Activated CD8-positive, alpha-beta T cell treated with anti-CD3 and anti-CD28 coated beads for 36 hours (primary cell): ENCODE results near the gene CCDC47. TPM values are rescaled to one million over a fixed set of nuclear protein-coding genes. Genes with fewer than 3 reads are reported as not detected.

Experiments used
- ATAC-seq: fragments of 200-7000 bp; cut with Tn5 transposase; one replicate; pipeline ENCODE4 v1.10.0; 2021; ENCODE audit warnings: mild to moderate bottlenecking, moderate library complexity
- CTCF ChIA-PET: fragments of 350-600 bp; sonication (Branson Sonifier 250); formaldehyde crosslinking; loops from one replicate; lab custom pipeline; 2021; ENCODE audit warnings: antibody characterized with exemption; lab: Charles Lee
- POLR2A ChIA-PET: fragments of 350-600 bp; sonication (Branson Sonifier 250); formaldehyde crosslinking; loops from one replicate; lab custom pipeline; 2021; ENCODE audit warnings: antibody characterized with exemption; lab: Charles Lee
- DNase-seq: peaks from one replicate; pipeline ENCODE4 v3.0.0-alpha.2; 2020
- H3K27ac Mint-ChIP-seq: one replicate; pipeline ENCODE4 v1.8.0; 2021; ENCODE audit warnings: mild to moderate bottlenecking, mixed read lengths
- H3K27me3 Mint-ChIP-seq: one replicate; pipeline ENCODE4 v1.8.0; 2021; ENCODE audit warnings: mixed read lengths
- H3K36me3 Mint-ChIP-seq: one replicate; pipeline ENCODE4 v1.8.0; 2021; ENCODE audit warnings: low read depth, mixed read lengths
- H3K4me1 Mint-ChIP-seq: one replicate; pipeline ENCODE4 v1.8.0; 2021; ENCODE audit warnings: low read depth, mixed read lengths
- H3K4me3 Mint-ChIP-seq: one replicate; pipeline ENCODE4 v1.8.0; 2021; ENCODE audit warnings: mild to moderate bottlenecking, moderate library complexity, mixed read lengths
- H3K9me3 Mint-ChIP-seq: one replicate; pipeline ENCODE4 v1.8.0; 2021; ENCODE audit warnings: mixed read lengths
- CTCF ChIP-seq: fragments of 200-600 bp; IDR thresholded peaks from one replicate; pipeline ENCODE4 v1.8.0; 2022; ENCODE audit warnings: antibody characterized with exemption, mild to moderate bottlenecking
- intact Hi-C: fragments of 100-400 bp; cut with micrococcal nuclease; formaldehyde crosslinking; loops from one replicate; pipeline ENCODE4 v1.10.0; 2022
- total RNA-seq, 2 experiments: library from RNA; stranded (reverse); gene quantifications; one replicate each; pipeline ENCODE4 v1.2.3, GENCODE V29; 2021

The CCDC47 gene, protein sequence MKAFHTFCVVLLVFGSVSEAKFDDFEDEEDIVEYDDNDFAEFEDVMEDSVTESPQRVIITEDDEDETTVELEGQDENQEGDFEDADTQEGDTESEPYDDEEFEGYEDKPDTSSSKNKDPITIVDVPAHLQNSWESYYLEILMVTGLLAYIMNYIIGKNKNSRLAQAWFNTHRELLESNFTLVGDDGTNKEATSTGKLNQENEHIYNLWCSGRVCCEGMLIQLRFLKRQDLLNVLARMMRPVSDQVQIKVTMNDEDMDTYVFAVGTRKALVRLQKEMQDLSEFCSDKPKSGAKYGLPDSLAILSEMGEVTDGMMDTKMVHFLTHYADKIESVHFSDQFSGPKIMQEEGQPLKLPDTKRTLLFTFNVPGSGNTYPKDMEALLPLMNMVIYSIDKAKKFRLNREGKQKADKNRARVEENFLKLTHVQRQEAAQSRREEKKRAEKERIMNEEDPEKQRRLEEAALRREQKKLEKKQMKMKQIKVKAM
- 10 to 100 TPM; 63.0 to 64.4 TPM for total RNA-seq

- peaks cover 54% of the 10 kb centered on the region for H3K36me3 Mint-ChIP-seq
- H3K27ac Mint-ChIP-seq: peak within 1 kb of the TSS; percentile 100
- peaks cover 48% of the 10 kb centered on the region for H3K4me1 Mint-ChIP-seq
- CTCF ChIA-PET: interaction anchor here (0.6 to 2.1 kb wide), 13 partner anchors 10 to 92 kb away, joined by 3 to 7 read pairs (median 4); no protein-coding TSS in a partner anchor
- TF ChIP-seq CTCF: no peak
- H3K27me3 Mint-ChIP-seq: no peaks in the 10 kb centered on the region
- intact Hi-C loops: loop anchor here (2.0 kb wide), 1 partner anchor 33 kb away; the partner anchor contains the start of gene STRADA
- peak; percentile 86 for ATAC-seq
- peak within 1 kb of the TSS; percentile 88 for H3K4me3 Mint-ChIP-seq
- peak; percentile 98 for DNase-seq
- H3K9me3 Mint-ChIP-seq: no peaks in the 10 kb centered on the region
- POLR2A ChIA-PET: interaction anchor here (0.5 to 6.2 kb wide), 35 partner anchors 9 to 371 kb away, joined by 3 to 96 read pairs (median 5); partner anchors contain the start of genes FTSJ3, LIMD2, PSMC5 and SMARCD2
Observed at GRCh38 chr17:63773272-63774140, at the start of gene CCDC47. CCDC47 (minus strand) TSS chr17:63773597; CDS start chr17:63766175, 7,422 bp downstream.

DNA sequence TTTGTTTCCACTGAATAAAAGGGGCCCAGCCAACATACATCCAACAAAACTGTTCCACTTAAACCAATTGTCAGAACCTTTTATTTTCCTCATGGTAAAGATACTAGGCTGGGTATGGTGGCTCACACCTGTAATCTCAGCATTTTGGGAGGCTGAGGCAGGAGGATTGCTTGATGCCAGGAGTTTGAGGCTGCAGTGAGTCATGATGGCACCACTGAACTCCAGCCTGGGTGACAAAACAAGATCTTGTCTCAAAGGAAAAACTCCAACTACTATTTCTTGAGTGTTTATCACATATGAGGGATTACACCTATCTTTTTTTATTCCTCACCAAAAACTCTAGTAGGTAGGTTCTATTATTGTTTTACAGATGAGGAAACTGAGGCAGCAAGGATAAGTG is 49.1 kb upstream of the CCDC47 start:
- Mint-ChIP-seq H3K27me3 (no peaks in the 10 kb centered on the region), H3K4me3 (no peak overlapping the region), H3K9me3 (no peaks in the 10 kb centered on the region), H3K27ac (peak overlapping the region; percentile 65), H3K36me3 (peaks cover 88% of the 10 kb centered on the region), H3K4me1 (peaks cover 47% of the 10 kb centered on the region)
- TF ChIP-seq CTCF: no peak
- DNase-seq (no peak), ATAC-seq (no peak)
- ChIA-PET POLR2A (interaction anchor here (2.6 to 7.9 kb wide), 2 partner anchors 10 to 20 kb away, joined by 12 to 66 read pairs; partner anchors contain the start of gene SMARCD2), CTCF (interaction anchor here (2.6 kb wide), 1 partner anchor 13 kb away, joined by 9 read pairs; no protein-coding TSS in a partner anchor)
- intact Hi-C loops: no loop called here

DNA sequence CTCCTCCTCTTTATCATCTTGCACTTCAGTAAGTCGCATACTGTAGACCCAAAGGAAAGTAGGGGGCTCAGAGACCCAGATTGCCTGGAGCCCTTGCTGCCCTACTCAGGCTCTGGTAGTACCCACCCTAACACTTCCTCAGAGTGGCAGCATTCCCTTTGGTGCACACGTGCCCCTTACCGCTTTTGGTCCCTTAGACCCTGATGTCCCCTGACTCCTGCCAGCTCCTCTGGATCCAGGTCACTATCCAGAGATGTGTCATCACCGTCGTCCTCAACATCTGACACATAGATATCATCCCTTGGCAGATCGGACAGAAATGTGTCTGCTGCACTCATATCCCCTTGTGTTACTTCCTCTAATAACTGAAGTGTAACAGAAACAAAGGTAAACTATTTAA is 48.4 kb upstream of the CCDC47 start:
- H3K4me3 Mint-ChIP-seq: no peak overlapping the region
- no peak for DNase-seq
- intact Hi-C loops: no loop called here

More for the DNA sequence above, 48.4 kb upstream of the CCDC47 start:
- peaks cover 47% of the 10 kb centered on the region for H3K4me1 Mint-ChIP-seq
- H3K36me3 Mint-ChIP-seq: peaks cover 90% of the 10 kb centered on the region
- ATAC-seq: no peak
- ChIA-PET POLR2A (interaction anchor here (1.0 to 7.9 kb wide), 5 partner anchors 10 to 121 kb away, joined by 3 to 66 read pairs (median 12); partner anchors contain the start of genes CCDC47, DDX42 and SMARCD2), CTCF (interaction anchor here (1.0 to 1.8 kb wide), 2 partner anchors 8 to 30 kb away, joined by 3 to 4 read pairs; no protein-coding TSS in a partner anchor)
- peak overlapping the region; percentile 78 for H3K27ac Mint-ChIP-seq
- no peaks in the 10 kb centered on the region for H3K27me3 Mint-ChIP-seq
- no peak for TF ChIP-seq CTCF
- no peaks in the 10 kb centered on the region for H3K9me3 Mint-ChIP-seq
